GM12873 (cell line): ENCODE data around the gene EPM2A.

Source experiments
- TF ChIP-seq, protein P1 (sequence below): IDR thresholded peaks from 2 replicates; pipeline ENCODE4 v1.5.1; 2012; ENCODE audit warnings: low read depth, mild to moderate bottlenecking, moderate library complexity, low read length, control low read depth; ENCODE audit not compliant: insufficient read depth; ENCODE audit errors: missing control alignments

The EPM2A gene

GRCh38 chr6:145673504-145673903, 61.8 kb downstream of the EPM2A start:
- TF ChIP-seq, protein P1, sequence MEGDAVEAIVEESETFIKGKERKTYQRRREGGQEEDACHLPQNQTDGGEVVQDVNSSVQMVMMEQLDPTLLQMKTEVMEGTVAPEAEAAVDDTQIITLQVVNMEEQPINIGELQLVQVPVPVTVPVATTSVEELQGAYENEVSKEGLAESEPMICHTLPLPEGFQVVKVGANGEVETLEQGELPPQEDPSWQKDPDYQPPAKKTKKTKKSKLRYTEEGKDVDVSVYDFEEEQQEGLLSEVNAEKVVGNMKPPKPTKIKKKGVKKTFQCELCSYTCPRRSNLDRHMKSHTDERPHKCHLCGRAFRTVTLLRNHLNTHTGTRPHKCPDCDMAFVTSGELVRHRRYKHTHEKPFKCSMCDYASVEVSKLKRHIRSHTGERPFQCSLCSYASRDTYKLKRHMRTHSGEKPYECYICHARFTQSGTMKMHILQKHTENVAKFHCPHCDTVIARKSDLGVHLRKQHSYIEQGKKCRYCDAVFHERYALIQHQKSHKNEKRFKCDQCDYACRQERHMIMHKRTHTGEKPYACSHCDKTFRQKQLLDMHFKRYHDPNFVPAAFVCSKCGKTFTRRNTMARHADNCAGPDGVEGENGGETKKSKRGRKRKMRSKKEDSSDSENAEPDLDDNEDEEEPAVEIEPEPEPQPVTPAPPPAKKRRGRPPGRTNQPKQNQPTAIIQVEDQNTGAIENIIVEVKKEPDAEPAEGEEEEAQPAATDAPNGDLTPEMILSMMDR, result no peak

DNA sequence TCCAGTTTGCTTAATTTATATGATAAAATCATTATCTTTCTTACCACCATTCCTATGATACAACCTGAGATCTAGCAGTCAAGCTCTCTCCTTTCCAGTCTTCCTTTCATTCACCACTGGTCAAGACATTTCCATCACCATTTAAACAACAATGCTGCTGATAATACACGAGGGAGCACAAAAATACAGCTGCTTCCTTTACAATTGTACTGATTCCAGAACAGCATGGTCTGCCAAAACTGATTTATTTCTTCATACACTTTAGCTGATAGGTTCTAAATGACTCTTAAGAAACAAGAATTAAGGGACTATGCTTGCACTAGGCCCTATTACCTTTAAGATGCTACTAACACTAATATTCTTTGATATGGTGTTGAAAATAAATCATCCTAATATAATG, 65.0 kb downstream of the EPM2A start:
- TF ChIP-seq, protein P1, result no peak

GRCh38 chr6:145669627-145670034, 65.7 kb downstream of the EPM2A start:
- TF ChIP-seq, protein P1, result no peak

GRCh38 chr6:145668844-145669243, 66.5 kb downstream of the EPM2A start:
- TF ChIP-seq, protein P1, result no peak

GRCh38 chr6:145660676-145661075, 74.6 kb downstream of the EPM2A start:
- TF ChIP-seq, protein P1, result no peak

DNA sequence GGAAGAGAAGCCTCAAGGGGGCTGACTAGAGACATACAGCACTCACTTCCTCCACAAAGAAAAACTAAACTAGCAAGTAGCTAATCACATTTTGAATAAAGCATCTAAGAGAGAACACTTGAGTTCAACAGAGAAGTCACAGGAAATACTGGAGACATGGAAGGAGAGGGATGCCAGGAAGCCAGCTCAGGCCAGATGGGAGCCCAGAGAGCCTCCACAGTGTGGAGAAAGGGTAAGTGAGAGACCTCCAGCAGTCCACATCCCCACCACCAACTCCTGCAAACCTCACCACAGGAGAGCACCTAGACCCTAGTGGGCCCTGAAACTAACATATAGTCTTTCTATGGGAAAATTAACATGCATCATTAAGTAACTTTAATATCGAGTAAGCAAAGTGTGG, 79.2 kb downstream of the EPM2A start:
- TF ChIP-seq, protein P1, result no peak

- TF ChIP-seq, protein P1, result no peak
Measured at GRCh38 chr6:145652572-145652971, 82.7 kb downstream of the EPM2A start.

DNA sequence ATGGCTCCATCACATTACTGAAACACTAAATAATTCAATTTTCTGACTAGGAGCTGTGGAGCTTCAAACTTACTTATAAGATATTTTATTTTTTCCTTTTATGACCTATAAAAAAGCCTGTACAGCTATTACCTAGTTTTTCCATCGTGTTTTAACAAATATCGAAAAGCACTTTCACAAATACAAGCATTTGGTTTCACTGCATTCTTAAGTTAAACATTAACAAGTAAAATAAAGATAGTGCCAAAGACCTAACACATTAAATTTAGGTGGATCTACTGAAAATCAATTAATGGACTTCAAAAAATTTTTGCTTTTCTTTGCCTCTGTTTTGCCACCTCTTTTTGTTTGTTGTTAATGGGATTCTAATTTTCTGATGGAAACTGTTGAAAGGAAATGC, 83.3 kb downstream of the EPM2A start:
- TF ChIP-seq, protein P1, result no peak
